Stimulated activated CD8-positive, alpha-beta memory T cell treated with anti-CD3 and anti-CD28 coated beads, Interleukin-4, amount 100 ng/mL, for 24 hours (primary cell): ENCODE measurements around the gene INTS12.

Source experiments
- DNase-seq: peaks from one replicate; pipeline ENCODE4 v3.0.0-alpha.2; 2020; ENCODE audit warnings: low read depth

INTS12 gene

DNA sequence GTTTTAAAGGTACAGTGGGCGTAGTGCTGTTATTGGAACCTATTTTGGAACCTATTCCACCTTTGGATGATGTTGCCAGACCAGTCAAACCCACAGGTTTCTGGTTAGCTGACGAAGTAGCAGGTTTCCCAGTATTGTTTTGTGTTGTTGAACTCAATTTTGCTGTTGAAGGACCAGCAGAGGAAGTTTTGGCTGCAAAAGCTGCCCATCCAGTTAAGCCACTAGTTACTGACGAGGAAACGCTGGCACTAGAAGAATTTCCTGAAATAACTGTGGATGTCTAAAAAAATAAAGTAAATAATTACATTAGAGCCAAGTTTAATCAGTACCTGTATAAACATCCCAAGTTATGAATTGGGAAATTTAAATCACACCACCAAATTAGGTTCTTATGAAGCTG is 25.5 kb downstream of the INTS12 start:
- no peak for DNase-seq

DNA sequence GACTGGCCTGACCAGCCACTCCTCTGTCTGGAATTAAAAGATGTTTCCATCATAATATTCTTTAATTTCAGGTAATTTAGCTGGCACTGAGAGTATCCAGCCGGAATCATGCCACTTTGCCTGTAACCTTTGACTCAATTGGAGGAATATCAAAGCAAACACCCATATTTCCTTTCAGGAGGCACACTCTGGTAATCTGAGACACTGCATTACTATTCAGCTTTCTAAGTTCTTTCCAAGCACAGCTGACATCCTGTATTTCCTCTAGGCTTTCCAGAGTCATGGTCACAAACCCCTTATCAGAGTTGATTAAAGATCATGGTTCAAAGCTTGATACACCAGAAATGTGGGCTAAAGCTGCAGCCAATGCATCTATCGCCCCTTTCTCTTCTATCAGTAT is 29.3 kb downstream of the INTS12 start:
- DNase-seq = no peak

DNA sequence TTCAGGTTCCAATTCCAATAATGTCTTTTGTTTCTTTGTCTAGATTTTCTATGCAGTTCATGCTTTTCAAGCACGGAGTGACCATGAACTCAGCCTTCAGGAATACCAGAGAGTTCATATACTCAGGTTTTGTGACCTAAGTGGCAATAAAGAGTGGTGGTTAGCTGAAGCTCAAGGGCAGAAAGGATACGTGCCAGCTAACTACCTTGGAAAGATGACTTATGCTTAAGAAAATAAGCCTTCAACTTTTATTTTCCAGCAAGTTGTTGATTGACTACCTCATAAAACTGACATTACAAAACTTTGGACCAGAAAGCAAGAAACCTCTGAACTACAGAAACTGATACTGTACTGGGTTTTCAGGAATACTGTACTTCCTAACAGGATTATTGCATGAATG is 30.8 kb downstream of the INTS12 start:
- no peak for DNase-seq

DNA sequence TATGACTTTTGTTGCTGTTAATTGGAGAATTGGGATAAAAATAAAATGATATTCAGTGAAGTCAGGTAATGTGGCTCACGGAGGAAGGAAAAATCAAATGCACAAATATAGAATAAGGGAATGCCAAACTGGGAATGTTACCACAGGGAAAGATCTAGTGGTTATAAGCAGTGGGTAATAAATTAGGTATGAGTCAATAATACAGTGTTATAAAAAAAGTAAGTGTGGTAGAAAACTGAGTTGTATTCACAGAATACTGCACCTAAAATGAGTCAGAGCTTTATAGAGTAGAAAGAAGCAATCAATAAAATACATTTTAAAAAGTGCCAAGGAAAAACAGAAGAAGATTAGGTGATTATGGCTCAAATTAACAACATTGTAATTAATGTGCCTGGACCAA is 34.5 kb downstream of the INTS12 start:
- DNase-seq = no peak

DNA sequence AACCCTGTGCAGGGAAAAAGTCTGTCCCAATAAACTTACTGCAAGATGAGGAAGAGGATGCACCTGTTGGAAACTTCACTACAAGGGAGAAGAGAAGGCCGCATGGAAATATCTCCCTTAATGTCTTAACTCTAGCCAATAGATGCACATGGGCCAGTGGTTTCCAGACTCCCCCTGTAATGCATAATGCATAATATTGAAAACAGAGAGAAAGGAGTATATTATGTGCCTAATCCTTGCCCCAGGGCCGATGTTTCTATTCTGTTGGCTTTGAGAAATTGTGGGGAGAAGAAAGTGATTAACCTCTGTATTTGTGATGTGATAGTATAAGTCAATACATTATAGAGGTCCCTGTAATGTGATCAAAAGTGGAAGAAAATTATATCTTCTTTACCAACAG is 37.2 kb downstream of the INTS12 start:
- DNase-seq = no peak

DNA sequence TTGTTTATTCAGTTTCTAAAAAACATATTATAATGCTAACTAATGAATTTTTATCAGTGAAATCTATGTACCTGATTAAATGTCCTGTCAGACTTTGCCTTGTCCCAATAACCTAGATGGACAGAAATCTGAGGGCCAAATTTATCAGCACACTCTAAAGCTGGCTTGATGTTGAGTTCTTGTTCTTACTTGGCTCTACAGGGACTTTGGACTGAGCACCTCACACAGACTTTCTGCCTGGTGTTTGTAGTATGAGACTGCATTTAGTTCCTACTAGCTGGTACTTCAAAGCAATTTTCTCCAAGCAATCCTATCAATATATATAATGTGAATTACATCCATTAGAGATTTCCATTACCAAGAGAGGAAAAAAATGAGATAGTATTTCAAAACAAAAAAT is 37.8 kb downstream of the INTS12 start:
- DNase-seq = no peak

DNA sequence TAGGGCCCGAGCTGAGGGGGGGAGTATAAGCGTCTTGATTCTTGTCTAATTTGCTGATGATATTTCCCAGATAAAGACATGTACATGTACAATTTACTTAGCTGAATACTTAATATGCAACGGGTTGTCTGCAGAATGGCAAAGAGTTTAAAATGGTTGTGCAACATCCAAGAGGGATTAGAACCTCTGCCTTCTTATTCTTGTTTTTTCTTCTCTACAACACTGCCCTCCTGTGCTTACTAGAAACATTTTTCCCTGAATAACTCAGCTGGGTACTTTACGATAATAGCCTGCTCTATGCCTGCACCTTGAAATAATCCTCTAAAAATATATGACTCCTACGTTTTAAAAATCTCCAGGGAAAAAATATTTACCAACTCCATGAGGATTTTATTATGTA is 41.8 kb downstream of the INTS12 start:
- no peak for DNase-seq

DNA sequence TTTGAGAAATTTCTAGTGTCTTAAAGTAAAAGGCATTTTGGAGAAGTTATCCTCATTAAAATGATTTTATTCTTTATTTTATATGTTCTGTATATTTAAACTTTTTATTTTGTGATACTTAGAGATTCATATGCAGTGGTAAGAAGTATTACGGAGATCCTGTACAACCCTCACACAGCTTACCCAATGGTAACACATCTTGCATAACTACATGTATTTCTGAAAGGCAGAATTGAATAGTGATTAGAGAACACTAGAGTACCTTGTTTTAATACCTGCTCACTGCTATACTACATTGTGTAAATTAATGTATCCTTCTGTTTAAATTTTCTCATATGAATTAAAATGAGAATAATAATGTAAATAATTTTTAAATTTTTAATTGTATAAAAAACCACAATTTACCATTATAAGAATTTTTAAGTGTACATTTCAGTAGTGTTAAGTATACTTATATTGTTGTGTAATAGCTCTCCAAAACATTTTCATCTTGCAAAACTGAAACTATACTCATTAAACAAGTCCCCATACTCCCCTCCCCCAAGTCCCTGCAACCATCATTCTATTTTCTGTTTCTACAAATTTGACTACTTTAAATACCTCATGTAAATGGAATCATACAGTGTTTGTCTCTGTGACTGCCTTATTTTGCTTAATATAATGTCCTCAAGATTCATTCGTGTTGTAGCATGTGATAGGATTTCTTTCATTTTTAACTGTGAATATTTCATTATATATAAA is 45.4 kb downstream of the INTS12 start:
- DNase-seq = no peak

DNA sequence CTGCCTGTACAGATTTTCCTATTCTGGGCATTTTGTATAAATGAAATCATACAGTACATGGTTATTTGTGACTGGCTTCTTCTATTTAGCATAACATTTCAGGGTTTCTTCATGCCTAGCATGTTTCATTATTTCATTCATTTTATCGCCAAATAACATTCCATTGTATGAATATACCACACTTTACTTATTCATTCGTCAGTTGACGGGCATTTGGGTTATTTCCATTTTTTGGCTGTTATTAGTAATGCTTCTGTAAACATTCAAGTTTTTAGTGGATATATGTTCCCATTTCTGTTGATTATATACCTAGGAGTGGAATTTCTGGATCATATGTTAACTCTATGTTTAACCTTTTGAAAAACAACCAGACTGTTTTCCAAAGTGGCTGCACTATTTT is 47.5 kb downstream of the INTS12 start:
- DNase-seq = no peak

DNA sequence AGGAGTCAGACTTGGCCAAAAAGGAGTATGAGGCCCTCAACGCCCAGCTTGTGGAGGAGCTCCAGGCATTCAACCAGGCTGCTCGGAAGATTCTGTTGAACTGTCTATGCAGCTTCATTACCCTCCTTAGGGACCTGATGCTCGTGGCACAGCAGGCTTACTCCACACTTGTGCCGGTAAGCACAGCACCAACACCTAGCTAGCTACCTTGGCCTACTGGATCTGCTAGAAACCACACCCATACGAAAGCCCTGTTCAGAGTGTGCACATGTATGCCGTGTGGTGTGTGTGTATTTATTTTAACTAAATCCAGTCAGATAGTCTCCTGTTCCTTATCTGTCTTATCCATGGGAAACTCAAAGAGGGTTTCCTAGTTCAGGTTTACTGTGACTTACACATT is 49.3 kb downstream of the INTS12 start:
- no peak for DNase-seq

DNA sequence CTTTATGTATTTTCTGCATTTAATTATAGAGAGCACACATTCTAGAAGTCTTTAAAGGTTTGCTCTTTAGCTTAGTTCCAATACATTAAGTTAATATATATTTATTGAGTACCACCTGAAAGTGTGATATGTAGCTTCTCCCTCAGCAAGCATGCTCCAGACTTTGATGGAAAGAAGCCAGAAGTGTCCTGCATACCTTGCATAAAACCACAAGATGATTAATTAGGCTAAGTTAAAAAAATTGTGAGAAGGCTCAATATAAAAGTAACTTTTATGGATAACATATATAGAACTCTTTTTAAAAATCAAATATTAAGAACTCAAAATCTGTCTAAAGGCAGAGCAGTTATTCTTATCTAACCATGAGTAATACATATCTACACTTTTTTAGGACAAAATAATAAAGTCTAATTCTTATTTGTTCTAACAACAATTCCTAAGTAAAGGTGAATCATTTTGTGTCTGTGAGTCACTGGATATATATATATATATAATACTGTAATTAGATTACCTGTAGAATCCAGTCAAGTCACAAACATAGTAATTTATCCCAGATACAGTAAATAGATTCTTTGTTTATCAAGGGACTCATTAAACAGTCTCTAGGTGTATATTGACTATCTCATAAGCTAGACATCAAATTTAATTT is 51.2 kb downstream of the INTS12 start:
- DNase-seq = no peak

DNA sequence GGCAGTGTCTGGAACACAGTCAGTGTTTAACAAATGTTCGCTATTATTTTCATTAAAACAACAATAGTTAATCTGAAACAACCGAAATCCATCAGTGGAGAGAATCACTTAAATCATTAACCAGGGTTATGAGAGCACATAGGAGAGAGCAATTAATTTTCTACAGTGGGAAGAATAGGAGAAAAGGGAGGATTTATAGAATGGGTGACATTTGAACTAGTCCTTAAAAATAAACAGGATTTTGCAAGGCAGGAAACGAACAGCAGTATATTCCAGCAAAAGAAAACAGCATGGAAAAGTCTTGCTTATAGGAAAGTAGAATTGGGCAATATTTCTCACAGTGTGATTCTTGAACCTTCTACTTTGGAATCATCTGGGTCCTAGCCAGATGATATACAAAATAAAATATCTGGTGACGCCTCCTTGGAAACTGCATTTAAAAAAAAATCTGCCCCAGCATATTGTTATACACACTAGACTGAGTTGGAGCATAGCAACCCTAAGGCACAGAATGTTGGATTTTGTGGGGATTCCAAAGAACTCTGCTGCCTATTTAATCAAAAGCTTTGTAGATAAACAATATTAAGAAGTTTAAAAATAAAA is 56.1 kb downstream of the INTS12 start:
- no peak for DNase-seq

DNA sequence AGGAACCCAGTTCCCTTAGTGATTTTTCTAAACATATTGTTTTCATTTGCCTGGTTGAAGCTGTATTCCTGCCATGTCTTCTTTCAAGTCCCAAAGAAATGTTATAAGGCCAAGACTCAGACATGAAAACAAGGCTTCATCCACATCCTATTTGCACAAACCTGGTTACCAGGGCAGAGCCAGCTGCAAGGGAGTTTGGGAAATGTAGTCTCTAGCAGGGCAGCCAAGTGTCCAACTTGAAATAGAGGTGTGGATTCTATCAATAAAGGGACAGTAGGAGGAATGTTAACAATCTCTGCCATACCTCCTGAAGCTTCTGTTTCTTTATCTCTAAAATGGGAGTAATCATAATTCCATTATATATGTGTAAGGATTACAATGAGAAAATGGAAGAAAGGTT is 56.6 kb downstream of the INTS12 start:
- DNase-seq = no peak

DNA sequence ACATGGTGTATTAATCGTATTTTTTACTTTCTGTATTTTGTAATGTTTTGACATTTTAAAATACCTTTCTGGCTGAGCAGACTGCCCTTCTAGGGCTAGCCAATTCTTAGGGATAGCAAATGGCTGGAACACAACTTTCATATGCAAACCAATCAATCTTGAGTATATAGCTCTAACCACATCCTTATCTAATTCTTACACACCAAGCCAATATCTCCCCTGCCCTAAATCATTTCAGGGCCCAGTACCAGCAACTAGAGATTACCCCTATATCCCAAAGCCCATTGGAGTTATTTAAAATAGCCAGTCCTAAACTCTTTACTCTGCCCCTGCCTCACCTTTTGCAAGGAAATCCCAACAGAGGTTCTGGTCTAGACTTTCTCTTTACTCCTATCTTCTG is 58.3 kb downstream of the INTS12 start:
- no peak for DNase-seq

DNA sequence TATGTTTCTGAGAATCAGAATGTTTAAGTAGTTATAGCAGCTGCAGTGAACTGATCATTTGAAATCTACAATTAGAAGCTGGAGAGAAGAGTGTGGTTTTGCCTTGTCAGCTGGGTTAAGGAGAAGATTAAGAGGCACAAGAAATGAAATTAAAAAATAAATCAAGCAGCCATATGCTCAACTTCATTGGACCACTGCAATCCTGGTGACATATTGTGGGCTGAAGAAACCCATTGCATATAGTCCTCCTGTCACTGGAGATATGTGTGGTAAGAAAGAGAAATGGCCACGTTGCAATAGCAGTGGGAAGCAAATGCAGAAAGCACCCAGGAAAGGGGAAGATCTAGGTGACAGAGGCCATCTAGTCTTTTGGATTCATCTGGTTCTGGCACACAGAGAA is 63.0 kb downstream of the INTS12 start:
- DNase-seq = no peak

DNA sequence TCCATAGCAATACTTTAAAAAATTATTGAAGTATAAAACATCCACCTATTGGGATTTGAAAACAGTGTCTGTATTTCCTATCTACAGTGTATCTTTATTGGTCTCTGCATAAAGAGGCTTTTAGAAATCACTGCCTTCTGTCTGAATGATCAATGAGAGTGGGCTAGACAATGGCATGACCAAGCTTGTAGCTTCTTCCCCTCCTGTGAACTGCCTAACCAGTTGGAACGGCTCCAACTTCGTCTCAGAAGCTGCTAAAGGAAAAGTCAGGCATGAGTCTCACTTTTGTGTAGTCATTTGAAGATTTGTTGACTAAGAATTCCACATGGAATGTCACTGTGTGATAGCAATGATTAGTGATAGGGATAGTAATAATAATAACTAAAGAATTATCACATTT is 64.2 kb downstream of the INTS12 start:
- DNase-seq = no peak

DNA sequence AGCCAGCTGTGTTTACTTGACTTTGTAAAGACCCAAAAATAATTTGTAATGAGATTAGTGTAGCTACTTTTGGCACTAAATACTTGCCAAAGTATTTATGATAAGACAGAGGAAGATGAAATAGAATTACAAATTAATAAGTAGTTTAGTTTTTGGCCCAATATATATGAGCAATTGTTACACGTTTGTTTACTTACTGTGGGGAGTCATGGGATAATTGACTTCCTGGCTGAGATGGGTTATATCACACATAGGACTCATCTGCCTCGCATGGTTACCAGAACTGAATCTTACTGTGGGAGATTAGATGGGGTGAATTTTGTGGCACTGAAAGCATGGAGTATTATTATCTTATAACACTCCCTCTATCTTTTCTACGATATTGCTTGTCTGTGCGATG is 66.6 kb downstream of the INTS12 start:
- no peak for DNase-seq

DNA sequence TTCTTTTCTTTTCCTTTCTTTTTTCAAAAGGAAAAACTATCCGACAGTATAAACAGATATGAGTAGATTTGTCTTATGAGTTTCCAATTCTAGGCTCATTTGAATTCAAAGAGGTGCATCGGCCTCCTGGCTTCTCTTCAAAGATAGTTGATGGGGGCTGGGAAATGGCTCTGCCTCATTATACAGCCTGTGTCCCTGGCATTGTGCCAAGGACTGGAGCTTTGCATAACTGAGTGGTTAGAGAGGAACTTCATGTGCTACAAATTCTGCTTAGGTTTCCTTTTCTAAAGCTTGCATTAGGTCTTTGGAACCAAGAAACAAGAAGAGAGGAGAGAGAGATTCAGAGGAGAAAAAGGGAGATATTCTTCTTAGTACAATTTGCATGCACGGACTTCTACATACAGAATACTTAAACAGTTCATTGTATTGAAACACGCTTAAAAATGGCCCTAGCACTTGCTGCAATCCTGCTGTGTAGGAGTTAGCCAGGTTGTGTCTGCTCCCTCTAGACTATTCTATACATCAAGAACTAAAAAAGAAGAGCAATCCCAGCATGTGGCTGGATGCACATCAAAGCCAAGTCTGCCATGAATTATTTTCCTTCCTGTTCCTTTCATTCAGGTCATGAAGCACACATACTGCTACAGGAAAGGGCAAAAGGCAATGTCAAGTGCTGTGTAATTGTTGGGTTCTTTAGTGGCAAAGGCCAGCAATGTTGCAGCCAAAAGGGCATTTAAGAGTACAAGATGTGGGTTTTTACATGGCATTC is 70.9 kb downstream of the INTS12 start:
- DNase-seq = no peak

DNA sequence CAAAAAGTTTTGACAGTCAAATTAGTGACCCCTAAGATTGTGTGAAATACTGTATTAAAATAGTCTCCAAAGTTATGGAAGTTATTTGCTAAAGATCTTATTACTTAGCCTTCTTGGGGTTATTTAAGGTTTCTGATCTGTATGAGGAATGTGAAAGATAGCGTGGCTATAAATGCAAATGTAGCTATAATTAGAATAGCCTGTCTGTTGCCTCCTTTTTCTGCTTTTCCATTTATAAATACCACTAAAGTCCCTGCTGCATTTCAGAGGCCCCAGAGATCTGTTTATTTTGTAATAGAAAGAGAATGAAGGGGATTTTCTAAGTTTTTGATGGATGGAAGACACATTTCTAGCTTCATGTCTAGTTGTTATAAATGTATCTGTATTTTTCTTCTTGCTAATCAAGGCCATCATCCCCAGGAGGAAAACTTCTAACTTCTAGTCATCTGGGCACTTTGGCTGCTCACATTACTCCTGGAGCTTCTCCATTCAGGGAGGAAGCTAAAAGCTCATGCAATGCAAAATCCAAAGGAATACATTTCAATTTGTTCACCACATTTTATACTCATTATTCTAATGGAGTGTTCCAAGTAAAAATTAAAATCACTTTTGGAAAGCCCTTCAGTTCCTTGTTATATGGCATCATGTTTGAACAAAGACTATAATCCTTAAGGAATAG is 73.9 kb downstream of the INTS12 start:
- DNase-seq = no peak

DNA sequence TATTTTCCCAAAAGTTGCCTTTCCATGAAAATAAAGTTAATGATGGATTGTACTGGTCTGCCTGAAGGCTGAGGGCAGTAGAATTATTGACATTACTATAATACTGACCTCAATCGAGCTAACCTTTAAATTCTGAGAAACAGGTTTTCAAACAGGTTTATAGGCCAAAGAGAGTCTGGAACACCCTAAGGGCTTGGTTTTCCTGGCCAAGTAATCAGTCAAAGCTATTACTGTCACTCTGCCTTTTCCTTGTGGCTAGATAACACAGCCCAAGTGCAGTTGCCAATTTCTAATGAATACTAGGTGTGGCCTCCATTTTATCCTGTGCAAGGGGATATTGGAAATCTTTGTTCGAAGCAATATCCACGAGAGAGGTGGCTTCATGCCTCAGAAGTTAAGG is 75.2 kb downstream of the INTS12 start:
- DNase-seq = no peak
